HG03354 (cell line): ENCODE data around the gene CLDN18.

Experiments used
- ATAC-seq: cut with Tn5 transposase; IDR thresholded peaks from one replicate; pipeline ENCODE4 v1.9.1; 2021; ENCODE audit warnings: mild to moderate bottlenecking; ENCODE audit not compliant: unreplicated experiment, poor library complexity, severe bottlenecking

CLDN18 gene

DNA sequence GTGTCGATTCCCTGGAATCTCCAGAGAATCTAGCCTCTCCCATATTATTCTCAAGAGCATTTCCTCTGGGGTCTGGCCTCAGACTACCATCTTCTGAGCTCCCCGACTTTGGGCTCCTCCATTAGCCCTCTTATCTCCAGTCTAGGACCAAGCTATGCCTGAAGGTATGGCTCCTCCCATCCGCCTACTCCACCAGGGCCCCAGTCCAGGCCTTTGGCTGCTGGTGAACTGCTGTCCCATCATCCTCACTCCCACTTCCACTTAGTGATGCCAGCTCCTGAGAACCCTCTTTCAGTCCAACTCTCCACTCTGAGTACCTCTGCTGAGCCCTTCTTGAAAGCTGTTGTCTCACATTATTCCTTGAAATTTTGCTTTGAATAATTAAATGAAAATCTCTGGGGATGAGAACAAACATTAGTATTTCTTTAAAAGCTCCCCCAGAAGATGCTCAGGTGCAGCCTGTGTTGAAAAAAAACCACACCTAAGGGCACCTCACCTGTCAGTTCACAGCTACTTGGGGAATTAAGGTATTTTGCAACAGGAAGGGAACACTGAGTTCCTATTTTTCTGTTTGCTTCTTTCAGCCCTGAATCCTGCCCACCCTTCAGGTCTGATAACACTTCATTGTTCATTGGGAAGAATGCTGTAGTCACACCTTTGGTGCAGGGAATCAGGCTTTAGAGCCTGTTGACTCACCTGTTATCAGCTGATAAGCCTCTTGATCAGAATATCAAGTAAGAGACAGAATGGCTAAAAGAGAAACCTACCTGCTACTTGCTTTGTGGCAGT, 9.5 kb downstream of the CLDN18 start:
- no peak for ATAC-seq

DNA sequence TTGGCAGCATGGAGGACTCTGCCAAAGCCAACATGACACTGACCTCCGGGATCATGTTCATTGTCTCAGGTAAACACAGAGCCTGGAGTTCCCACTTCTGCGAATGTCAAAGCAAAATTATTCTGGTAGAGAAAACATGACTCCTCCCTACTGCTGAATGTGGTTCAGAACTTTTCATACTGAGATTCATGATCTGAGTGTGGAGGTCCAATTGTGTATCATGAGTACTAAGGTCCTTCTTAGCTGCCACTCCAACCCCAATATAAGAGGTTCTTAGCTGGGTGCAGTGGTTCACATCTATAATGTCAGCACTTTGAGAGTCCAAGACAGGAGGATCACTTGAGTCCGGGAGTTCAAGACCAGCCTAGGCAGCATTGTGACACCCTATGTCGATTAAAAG, 13.8 kb downstream of the CLDN18 start:
- ATAC-seq = no peak

GRCh38 chr3:138025553-138025952, 15.6 kb downstream of the CLDN18 start:
- no peak for ATAC-seq

GRCh38 chr3:138027821-138028220, 17.9 kb downstream of the CLDN18 start:
- no peak for ATAC-seq

DNA sequence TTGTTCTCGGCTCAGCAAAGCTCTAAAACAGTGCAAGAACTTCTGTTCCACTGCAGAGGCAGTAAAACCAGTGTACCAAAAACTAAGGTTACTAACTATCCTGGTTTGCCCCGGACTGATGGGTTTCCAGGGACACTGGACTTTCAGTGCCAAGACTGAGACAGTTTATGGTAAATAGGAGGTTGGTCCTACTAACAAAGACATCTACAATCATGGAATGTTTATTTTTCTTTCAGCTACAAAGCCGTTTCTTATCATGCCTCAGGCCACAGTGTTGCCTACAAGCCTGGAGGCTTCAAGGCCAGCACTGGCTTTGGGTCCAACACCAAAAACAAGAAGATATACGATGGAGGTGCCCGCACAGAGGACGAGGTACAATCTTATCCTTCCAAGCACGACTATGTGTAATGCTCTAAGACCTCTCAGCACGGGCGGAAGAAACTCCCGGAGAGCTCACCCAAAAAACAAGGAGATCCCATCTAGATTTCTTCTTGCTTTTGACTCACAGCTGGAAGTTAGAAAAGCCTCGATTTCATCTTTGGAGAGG, 20.8 kb downstream of the CLDN18 start:
- no peak for ATAC-seq

DNA sequence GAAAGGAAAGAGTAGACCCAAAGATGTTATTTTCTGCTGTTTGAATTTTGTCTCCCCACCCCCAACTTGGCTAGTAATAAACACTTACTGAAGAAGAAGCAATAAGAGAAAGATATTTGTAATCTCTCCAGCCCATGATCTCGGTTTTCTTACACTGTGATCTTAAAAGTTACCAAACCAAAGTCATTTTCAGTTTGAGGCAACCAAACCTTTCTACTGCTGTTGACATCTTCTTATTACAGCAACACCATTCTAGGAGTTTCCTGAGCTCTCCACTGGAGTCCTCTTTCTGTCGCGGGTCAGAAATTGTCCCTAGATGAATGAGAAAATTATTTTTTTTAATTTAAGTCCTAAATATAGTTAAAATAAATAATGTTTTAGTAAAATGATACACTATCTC, 21.6 kb downstream of the CLDN18 start:
- ATAC-seq = no peak

- peak; percentile 57 for ATAC-seq
These were observed 22.6 kb downstream of the CLDN18 start for GRCh38 chr3:138032567-138032966.

- ATAC-seq = peak; percentile 13
These were observed 23.3 kb downstream of the CLDN18 start for GRCh38 chr3:138033202-138033691.

GRCh38 chr3:138034918-138035317, 25.0 kb downstream of the CLDN18 start:
- no peak for ATAC-seq

GRCh38 chr3:138036572-138036971, 26.6 kb downstream of the CLDN18 start:
- ATAC-seq = peak; percentile 36

DNA sequence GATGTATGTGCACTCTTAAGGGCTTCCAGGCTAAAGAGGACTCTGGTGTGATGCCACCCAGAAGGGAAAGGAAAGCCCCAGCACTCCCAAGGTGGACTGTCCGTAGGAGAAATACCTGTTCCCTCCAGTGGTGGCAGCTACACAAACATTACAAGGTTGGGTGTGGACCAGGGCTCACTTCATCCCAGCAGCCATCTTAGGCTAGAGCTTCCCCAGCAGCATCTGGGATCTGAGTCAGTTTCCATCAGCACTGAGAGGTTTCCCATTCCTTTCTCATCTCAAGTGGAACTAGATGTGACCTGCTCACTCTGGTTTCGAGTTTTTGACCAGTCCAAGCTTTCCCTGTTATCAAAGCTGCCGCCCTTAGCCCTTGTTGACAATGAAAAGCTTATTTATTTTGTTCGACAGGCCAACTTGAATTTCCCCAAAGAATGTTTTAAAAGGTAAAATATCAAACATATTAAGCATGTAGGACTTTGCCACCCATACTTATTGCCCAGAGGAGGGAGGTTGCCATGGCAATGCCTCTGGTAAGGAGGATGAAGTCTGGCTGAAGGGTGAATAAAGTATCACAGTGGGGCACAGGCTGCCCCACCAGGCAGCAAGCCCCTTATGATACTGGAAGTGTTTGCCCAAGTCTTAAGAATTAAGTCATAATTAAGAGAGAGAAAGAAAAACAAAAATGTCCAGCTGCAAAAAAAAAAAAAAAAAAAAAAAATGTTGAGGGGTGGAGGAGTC, 28.9 kb downstream of the CLDN18 start:
- no peak for ATAC-seq

DNA sequence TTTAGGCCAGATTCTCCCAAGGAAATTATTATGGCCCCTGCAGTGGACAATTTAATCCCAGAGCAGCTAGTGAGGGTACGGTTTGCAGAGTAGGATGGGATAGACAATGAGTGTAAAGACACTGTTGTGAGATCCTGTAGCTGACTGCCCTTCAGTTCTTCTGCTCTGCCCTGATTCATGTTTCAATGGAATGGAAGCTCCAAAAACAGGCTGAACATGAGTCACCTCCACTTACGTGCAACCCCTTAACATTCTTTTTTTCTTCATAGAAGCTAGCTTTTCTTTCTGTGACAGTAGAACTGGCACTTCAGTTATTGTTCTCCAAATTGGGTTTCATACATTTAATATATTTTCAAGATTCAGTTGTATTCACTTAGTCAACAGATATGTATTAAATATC, 32.1 kb downstream of the CLDN18 start:
- no peak for ATAC-seq

GRCh38 chr3:138043266-138044029, 33.5 kb downstream of the CLDN18 start:
- ATAC-seq = no peak

GRCh38 chr3:138046085-138046484, 36.1 kb downstream of the CLDN18 start:
- ATAC-seq = no peak

DNA sequence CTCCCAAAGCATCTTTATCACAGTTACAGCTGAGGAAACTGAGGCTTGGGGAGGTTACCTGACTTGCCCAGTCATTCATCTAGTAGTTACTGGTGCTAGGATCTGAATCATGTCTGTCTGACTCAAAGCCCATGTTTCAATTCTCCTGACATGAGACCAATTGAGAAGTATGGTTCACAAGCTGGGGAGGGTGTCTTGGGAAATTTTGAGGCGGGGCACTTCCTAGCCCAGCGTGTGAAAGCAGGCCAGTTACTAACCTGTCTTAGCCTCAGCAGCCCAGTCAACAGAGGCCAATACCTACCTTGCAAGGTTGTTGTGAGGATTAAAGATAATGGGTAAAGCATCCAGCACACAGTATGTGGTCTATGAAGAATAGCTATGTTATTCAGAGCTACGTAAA, 37.0 kb downstream of the CLDN18 start:
- ATAC-seq = peak; percentile 44

- ATAC-seq = no peak
These were observed 37.7 kb downstream of the CLDN18 start for GRCh38 chr3:138047596-138048158.

DNA sequence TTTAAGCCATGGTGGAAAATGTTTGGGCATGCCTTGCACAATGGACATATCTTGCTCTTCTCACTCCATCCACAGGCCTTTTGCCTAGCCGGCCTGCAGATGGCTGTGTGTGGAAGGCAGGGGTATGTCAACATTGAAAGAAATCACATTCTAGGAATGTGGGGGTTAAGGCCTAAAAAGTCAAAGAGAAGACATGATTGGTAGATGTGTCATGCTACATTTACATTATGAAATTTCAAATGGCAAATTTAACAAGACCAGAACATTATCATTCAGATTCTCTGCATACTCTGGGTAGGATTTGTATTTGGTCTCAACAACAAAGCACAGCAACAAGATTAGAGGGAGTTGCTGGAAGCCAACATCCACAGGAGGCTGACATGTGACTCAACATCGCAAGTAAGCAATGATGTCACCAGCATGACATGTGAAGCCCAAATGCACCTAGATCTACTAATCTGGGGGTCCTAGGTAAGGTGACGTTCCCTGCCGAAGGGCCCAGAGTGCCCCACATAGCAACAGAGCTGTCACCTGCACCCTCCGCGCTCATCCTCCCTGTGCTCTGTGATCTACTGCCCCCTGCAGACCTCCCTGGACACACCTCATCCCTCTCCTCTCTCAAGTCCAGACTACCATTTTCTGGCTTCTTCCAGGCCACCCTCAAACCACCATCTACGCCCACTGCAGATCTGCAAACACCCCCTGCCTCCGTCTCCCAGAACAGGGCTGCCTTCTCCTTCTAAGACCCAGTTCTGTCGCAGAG, 39.4 kb downstream of the CLDN18 start:
- ATAC-seq = no peak

DNA sequence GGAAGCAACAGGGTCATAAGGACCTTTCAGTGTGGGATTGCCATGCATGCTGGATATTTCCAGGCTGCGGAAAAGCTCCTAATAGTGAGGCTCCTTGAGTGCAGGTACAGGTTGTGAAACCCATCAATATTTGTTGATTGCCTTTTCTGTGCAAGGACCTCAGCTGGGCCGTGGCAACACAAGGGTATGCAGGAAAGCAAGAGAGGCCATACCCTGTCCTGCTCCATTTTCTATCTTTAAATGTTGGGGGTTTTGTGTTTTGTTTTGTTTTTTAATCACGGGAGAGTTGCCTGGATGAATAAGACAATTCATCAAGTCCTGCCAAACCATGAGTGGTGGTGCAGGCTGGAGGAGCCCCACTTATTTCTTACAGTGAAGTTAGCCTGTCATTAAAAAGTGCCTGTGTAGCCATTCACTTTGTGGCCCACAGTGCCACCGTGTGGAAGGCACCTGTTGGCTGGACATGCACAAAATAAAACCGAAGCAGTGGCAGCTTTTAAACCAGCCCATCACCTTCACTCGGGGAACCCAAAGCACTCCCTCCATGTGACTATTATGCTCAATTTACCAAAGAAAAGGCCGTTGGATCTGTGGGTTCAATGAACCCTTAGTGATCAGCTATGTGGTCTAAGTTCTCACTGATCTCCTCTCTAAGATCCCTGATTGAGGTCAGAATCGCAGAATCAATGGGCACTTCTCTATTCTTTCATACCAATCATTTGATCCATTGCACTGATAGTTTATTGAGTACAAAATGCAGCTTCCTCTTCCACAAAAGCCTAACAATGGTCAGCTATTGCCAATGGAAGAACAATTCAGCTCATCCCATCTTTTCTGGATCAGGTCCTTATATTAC, 42.2 kb downstream of the CLDN18 start:
- peak; percentile 90 for ATAC-seq
